Forelimb muscle (tissue), 1 donor: ENCODE data around the gene GRIK4. TPM values are rescaled to one million over a fixed set of nuclear protein-coding genes. Genes with fewer than 3 reads are reported as not detected.
"Not testable (repeated sequence)": the region's sequence is repeated elsewhere in the genome, so short reads cannot be mapped to it uniquely, and the experiment has no call there.

ENCODE experiments used
- DNase-seq: peaks from one replicate; pipeline ENCODE4 v3.0.0-alpha.2; 2013; ENCODE audit warnings: low read depth
- polyA plus RNA-seq: library from polyadenylated mRNA; unstranded; fragments of 120-200 nt; gene quantifications from one replicate; pipeline ENCODE4 v1.2.1, GENCODE V29; 2013; ENCODE audit not compliant: insufficient read length

The GRIK4 gene
- polyA plus RNA-seq, 1 donor = 0.23 TPM

DNA sequence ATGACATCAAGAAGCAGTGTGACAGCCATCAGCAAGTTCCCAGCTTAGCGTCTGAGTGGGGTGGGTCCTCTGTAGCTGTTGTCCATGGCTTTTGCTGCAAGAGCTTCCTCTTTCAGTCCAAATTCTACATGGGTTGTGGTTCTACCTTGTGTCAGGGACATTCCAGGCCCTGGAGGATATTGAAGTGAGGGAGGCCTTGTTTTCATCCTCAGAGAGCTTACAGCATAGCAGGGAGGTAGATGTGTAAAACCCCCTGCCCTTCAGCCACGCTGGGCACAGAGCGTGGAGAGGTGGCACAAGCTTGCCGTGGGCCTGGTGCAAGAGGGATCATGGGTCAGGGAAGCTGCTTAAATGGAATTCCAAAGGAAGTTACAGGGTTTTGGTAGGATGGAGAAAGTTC, 93.9 kb downstream of the GRIK4 start:
- no peak for DNase-seq

DNA sequence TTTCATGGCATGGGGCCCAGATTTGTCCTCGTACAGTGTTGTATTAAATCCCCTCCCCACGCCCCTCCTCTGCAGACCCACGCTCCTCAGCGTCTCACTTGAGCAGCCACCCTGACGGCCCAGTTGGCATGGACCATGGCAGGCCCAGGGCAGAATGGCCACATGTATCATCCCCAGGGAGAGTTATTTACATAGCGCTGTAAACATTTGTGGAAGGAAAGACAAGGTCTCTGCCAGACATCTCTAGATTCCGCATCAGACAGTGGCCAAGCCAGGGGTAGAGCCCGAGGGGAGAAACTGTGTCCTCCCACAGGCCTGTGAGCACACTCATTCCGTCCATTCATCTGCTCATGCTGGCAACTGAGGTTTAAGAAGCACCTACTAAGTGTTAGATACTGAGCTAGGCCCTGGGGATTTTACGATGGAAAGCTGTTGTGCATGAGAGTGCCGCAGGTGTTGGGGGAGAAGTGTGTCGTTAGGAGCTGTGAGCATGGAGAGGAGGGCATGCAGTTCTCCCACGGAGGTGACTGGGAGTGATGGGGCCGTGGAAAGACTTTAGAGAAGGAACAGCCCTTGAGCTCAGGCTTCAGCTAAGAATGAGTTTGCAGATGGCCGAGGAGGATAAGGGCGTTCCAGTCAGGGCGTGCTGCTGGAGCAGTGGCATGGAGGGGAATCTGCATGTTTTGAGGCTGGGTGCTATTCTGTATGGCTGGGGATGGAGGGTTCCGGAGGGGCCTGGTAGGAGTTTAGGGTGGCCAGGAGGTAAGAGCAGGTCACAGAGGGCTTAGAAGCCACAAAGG, 94.9 kb downstream of the GRIK4 start:
- DNase-seq = no peak

DNA sequence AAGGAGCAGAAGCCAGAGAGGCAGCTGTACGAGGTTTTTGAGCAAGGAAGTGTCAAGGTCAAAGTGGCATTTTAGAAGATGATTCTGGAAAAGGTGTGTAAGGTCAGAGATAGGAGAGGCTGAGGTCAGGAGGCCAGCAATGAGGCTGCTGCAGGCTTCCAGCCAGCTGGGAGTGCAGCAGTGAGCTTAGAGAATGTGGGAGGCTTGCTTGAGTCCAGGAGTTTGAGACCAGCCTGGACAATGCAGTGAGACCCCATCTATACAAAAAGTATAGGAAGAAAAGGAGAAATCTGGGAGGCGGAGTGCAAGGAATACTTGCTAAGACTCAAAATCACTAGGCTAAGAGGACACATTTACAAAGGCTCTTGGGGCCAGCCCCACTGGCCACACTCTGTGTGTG, 96.5 kb downstream of the GRIK4 start:
- DNase-seq = no peak

DNA sequence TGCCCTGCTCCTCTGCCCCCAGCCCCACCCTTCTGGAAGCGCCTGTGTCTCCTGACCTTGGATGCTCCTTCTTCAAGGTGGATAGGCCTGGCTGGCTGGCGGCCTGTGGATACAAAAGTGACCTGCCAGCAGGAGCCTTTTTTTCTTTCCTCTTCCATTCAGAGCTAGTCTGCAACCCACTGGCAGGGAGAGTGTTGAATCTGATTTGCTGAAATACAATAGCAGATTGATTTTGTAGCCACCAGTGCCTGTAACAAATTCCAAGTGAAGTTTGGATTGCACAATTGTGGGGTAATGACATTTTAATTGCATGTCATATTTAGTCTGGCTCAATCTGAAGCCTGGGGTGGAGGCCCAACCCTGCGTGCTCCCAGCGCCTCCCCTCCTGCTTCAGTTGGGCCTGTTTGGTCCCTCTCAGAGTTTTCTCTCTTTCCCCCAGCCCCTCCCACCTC, 97.2 kb downstream of the GRIK4 start:
- DNase-seq = no peak

DNA sequence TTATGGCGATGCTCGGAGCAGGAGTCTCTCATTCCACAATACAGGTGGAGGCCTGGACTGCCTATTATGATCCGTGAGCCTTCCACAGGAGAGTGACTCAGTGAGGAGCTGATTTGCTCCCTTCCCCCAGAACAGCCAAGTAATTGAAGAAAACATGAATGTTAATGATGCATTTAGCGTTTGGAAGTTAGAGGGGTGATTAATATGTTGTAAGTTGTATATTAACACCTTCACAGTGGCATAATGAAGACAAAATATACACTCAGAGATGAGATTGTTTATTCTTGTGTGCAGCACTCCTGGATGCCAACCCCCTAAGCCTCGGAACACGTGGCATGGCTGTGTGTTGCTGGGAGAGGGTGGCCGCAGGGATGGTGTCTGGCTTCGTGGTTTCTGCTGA, 98.6 kb downstream of the GRIK4 start:
- no peak for DNase-seq

DNA sequence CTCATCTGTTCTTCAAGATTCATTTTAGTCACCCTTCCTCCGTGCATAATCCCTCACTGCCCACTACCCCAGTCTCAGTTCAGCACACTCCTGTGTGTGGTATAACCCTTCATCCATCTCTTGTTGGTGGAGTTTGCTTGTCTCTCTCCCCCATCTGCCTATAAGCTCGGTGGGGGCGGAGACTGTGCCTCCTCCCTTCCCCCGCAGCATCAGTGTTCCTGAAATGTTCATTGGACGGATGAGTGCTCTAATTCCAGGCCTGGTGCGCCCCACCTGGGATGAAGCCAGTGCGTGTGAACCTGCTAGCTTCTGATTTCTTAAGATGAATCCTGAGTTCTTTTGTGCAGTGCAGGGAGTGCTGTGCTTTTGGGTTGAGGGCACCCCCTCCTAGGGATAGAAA, 100.0 kb downstream of the GRIK4 start:
- DNase-seq = no peak

DNA sequence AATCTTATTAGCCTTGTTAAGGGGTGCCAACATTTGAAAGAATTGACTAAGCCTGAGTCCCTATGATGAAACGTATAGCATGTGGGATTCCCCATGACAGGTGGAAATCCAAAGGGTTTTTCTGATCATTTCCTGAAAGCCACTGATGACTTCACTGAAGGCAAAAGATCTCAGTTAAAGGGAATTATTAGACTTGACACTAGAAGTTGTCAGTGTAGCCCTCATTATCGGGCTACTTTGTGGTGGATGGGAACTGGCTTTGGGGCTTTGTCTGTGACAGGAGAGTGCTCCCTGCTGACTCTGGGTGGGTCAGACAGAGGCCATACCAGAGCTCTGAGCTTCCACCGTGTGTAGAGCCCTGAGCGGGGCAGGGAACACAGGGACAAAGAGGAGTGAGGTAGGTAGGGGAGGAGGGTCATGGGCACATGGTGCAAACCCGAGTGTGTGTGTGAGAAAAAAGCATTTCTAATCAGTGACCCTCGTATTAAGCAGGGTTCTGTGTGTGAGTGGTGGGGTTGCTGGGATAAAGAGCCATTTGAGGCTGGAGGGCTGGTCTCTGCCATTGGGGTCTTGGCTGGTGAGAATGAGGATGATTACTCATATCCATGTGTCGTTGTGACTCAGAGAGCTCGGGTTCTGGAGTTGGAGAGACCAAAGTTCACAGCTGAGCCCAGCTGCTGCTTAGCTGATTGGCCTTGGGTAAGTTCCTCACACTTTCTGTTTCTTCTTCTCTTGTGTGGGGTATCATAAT, 101.1 kb downstream of the GRIK4 start:
- no peak for DNase-seq

DNA sequence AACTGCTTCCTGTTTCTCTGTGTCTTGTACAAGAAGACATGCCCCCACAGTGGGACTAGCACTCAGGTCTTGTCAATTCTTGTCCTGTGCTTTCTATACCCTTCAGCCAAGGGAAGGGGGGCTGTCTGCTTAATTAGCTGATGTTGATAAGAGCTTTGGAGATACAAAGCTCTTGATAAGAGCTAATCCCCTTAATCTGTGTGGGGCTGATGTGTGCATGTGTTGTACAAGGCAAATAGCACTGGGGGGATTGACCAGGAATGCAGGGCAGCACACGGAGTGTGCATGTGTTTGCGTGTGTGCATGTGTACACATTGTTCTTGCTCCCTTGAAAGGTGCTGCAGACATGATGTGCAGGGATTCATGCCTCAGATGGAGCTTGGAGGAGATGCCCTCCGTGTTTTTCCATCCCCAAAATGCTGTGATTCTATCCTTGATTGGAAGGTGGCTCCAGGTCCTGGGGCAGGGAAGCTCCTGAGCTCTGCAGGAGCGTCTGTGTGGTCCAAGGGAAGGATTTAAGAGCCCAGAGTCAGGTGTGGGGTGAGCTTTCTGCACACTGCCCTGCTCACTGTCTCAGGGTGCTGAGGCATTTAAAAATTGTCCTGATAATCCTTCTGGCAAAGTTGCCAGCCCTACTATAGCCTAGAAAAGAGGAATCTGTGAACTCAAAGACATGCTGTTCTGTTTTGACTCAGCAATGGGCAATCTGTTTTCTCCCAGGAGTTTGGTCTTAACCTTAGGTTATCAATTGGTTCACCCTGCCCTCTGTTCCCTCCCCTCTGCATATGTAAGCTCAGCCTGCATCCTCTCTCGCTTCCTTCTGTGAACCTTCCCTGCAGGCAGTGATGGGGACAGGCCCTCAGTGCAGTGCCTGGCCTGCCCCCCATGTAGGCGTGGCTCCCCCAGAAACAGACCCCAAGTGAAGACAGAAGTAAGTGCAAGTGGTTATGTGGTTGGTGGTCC, 102.0 kb downstream of the GRIK4 start:
- no peak for DNase-seq

DNA sequence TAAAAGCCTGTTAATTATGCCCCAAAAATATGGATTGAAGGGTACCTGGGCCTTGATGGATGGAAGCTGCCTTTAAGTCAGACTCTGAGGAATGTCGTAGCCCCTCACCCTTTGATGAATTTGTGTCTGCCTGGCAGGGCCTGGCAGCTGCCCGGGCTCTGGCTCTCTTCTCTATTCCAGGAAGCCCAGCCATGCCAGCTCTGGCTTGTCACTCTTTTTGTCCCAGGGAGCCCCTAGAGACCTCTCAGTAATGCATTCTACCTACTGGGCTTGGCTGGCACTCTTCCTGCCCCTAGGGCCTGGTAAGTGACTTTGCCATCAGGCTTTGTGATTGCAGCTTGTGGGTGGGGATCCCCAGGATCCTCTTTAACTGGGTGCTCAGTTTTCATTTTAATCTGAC, 103.8 kb downstream of the GRIK4 start:
- no peak for DNase-seq

DNA sequence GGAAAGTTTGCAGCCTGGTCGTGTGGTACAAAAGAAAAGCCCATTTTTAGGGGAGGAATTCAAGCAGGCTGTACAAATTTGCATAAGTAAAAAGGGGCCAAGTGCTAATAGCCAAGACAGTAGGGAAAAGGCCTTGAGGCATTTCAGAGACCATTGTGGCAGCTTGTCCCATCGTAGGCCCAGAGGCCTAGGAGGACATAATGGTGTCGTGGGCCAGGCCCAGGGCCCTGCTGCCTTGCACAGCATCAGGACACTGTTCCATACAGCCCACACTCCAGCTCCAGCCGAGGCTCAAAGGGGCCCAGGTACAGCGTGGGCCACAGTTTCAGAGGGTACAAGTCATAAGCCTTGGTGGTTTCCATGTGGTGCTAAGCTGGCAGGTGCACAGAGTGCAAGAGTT, 106.9 kb downstream of the GRIK4 start:
- no peak for DNase-seq

DNA sequence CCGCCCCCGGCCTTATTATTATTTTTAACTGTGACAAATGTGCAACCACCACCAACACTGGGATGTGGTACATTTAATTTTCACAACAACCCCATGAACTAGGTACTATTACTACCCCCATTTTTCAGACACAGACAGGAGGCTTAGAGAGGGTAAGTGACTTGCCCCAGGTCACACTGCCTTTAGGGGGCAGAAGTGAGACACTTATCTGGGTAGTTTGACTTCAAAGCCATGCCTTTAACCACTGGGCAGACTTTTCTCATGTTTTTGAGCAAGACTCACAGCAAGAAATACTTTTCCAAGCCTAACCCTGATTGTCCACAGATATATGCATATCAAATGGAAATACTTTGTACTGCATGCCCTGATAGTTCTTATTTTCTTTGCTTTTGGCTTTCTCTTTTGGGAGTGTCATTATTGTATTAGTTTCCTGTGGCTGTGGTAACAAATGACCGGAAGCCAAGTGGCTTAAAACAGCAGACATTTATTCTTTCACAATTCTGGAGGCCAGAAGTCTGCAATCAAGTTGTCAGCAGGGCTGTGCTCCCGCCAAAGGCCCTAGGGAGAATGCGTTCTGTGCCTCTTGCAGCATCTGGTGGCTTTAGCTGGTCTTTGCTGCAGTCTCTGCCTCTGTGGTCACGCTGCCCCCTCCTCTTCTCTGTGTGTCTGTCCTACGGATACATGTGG, 110.8 kb downstream of the GRIK4 start:
- no peak for DNase-seq

DNA sequence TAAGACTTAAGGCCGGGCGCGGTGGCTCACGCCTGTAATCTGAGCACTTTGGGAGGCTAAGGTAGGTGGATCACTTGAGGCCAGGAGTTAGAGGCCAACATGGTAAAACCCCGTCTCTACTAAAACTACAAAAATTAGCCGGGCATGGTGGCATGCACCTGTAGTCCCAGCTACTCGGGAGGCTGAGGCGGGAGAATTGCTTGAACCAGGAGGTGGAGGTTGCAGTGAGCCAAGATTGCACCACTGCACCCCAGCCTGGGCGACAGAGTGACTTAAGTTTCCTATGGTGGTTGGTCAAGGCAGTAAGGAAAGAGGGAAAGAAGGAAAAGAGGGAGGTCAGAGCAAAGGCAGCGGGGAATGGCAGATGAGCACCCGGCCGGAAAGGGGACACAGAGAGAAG, 113.4 kb downstream of the GRIK4 start:
- not testable (repeated sequence) for DNase-seq

DNA sequence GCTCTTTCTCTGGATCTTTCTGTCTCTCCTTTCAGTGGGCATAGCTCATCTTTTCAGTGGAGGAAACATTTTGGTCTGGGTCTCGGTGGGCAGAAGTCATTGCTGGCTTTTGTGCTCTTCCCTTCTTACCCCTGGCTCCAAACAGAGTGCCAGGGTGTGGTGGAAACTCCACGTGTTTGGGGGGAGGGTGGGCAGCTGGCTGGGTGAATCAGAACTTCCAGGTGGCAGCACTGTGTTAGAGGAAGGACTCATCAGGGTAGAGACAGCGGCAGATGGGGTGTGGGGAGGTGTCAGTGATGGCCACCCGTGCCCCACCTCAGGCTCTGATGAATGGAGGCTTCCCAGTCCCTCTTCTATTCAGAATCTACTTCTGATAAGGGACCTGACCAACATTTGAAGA, 114.0 kb downstream of the GRIK4 start:
- DNase-seq = no peak

DNA sequence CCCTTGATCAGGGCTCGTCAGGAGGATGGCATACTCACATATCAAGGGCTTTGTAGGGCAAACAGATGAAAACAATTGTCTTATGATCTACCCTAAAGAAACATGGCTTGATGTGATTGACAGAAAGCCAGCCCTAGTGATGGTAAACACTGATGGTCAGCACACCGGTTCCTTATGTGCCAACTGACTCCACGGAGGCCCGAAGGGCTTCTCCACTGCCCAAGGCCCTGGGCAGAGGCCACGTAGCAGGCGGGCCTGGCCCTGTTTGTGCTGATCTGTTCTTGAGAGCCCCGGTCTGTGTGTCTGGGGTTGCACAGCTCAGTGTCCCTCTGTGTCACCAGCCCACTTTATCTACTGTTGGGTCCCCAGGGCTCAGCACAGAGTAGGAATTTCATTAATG, 115.2 kb downstream of the GRIK4 start:
- DNase-seq = no peak

DNA sequence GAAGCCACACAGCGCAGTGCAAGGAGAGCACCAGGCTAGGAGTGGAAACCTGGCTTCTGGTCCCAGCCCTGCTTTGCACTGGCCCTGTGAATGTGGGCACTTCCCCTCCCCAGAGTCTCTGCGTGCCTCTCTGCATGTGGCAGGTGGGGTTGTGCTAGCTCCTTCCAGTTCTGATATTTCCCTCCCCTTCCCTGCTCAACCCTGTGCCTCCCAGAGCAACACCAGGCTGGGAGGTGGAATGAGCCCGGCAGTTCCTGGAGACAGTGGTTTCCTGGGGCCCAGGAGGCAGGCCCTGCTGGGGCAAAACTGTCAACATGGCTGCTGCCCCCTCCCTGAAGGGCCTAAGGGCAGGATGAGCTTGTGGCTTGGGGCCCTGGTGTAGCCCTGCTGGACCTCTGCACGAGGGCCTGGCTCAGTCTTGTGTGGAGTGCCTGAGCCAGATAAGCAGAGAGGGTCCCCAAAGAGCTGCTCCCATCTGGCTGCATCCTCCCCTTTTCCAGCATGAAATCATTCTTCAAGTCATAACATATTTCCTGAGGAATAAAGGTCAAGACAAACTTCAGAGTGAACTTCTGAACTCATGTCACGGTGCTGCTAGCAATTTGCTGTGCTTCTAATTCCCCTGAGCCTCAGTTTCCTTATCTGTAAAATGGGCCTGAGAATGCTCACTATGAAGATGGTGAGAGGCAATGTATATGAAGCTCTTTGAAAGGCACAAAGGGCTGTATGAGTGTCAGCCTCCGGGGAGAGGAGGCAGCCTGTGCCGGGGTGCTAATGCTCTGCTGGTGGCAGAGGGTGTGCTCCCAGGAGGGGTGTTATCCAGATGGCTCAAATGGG, 116.0 kb downstream of the GRIK4 start:
- DNase-seq = no peak

DNA sequence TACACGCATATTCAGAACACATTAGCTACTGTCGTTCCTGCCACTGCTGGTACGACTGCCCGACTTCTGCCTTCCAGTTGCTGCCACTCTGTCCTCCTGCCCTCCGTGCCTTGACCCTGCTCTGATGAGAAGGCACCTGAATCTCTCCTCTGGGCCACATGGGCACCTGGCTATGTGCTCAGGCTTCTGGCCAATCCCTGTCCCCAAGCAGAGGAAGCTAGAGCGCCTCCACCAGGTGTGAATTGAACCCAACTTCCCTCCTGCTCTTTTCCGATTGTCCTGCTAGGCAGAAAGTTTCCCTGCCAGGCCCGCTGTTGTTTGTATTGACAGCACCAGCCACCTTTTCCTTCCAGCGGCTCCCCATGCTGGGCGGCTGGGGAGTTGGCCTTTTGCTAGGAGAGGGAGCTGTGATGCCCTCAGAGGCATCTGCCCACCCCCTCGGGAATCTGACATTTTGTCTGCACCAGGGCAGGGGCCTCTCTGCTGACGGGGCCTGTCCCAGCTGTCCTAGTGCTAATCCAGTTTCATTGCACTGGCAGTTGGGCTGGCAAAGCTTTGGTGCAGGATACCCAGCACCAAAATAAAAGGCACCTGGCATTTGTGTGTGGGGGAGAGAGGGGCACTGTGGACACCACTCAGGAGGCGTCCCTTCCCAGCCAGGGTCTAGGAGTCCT, 118.0 kb downstream of the GRIK4 start:
- no peak for DNase-seq

DNA sequence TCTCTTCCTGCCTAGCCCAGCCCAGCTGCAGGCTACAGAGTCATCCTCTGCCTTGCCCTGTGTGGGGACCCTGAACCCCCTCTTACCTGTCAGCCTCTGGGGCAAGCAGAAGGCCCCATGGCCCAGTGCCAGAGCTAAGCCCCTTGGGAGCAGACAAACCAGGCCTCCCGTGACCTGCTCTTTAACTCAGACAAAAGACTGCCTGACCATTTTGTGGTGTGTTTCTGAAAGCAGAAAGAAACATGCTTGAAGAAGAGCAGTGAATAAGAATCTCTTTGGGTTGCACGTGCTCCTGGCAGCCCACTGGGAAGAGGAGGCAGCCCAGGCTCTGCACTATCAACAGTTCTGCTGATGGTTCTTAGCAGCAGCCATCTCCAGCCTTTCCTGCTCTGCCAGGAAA, 118.6 kb downstream of the GRIK4 start:
- no peak for DNase-seq

DNA sequence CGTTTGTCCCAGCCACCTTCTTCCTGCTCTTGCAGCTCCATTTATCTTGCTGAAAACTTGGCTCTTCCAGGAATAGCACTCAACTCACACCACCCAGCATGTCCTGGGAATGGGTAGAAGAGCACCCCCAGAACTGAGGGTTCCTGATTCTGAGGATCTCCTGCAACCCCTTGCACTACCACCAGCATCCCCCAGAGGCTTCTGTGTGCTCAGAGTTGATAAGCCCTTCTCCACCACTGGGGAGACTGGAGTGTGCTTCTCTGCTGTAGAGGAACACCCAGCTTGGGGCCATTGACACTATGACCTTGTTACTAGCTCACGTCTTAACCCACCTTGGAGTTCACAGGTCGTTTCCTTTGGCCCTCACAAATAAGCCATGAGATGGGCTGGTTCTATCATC, 121.0 kb downstream of the GRIK4 start:
- DNase-seq = no peak

DNA sequence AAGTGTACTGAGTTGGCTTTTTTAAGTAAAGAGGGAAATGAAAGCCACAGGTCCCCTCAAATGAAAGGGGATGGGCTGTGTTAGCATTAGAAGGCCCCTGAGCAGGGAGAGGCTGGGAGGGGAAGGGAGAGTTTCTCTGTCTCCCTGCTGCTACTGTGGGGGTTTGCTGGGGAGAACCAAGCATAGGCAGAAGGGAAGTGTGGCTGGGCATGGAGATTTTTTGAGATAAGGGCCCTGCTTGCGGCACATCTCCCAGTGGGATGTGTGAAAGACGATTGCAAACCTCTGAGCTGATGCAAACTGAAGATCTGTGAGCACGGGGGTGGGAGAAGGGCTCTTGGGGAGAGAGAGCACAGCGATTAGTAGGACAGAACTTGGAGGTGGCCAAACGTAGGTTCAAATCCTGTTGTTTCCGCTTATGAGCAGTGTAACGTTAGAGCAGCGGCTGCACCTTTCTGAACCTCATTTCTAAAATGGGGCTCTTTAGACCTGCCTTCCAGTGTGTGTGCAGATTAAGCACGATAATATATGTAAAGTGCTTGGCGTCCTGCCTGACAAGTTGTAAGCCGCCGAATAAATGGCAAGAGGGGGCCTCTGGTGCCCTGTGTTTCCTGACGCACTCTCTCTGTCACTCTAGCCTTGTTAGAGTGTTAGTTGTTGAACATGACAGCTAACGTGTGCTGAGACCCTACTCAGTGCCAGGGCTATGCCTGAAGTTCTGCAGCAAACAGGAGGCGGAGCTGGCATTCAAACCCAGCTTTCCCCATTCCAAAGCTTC, 122.3 kb downstream of the GRIK4 start:
- DNase-seq = no peak
